Panc1 (cell line): ENCODE measurements around the gene NOX4. TPM values are rescaled to one million over a fixed set of nuclear protein-coding genes. Genes with fewer than 3 reads are reported as not detected.
"Not testable (repeated sequence)": the region's sequence is repeated elsewhere in the genome, so short reads cannot be mapped to it uniquely, and the experiment has no call there.

Experiments
- ATAC-seq: fragments of 200-7000 bp; cut with Tn5 transposase; 2 replicates; pipeline ENCODE4 v1.9.1; 2020; ENCODE audit warnings: mild to moderate bottlenecking, moderate library complexity
- BruUV-seq: library from RNA; stranded (reverse); fragments of 400-500 nt; replicated peaks from 2 replicates; lab custom pipeline; 2021; lab: Mats Ljungman, UMichigan
- CTCF ChIA-PET: fragments of 300-600 bp; sonication (Branson Sonifier 250); formaldehyde crosslinking; loops from one replicate; lab custom pipeline; 2022; ENCODE audit warnings: antibody characterized with exemption; lab: Charles Lee
- POLR2A ChIA-PET: fragments of 300-600 bp; sonication (Branson Sonifier 250); formaldehyde crosslinking; loops from one replicate; lab custom pipeline; 2022; ENCODE audit warnings: antibody characterized with exemption; lab: Charles Lee
- DNase-seq: peaks from one replicate; pipeline ENCODE4 v3.0.0-alpha.2; 2010; ENCODE audit warnings: low read depth, low spot score
- H3K27ac ChIP-seq: 2 replicates; pipeline ENCODE4 v1.5.1; 2011; ENCODE audit warnings: mild to moderate bottlenecking, low read length, inconsistent platforms
- H3K27me3 ChIP-seq: fragments of 200-500 bp; sonication (Bioruptor generic); 2 replicates; pipeline ENCODE4 v1.6.0; 2014; ENCODE audit warnings: low read length, inconsistent platforms; ENCODE audit not compliant: control insufficient read depth, insufficient read depth
- H3K36me3 ChIP-seq: fragments of 200-500 bp; sonication (Bioruptor generic); 2 replicates; pipeline ENCODE4 v1.5.1; 2014; ENCODE audit warnings: inconsistent platforms, mild to moderate bottlenecking, low read length, moderate library complexity; ENCODE audit not compliant: control insufficient read depth, insufficient read depth
- H3K4me1 ChIP-seq: 2 replicates; pipeline ENCODE4 v1.5.1; 2011; ENCODE audit warnings: inconsistent platforms, mild to moderate bottlenecking, low read length, moderate library complexity; ENCODE audit not compliant: control insufficient read depth, insufficient read depth
- H3K4me3 ChIP-seq, 2 experiments: 2 replicates each; pipeline ENCODE4 v1.5.1; 2011 to 2012; ENCODE audit warnings: low read depth in 2 of 2, low read length in 2 of 2, mild to moderate bottlenecking in 2 of 2, inconsistent platforms in 1 of 2, moderate library complexity in 1 of 2
- H3K9me3 ChIP-seq: fragments of 200-500 bp; sonication (Bioruptor generic); 2 replicates; pipeline ENCODE4 v1.5.1; 2014; ENCODE audit warnings: low read depth, mild to moderate bottlenecking, inconsistent platforms, low read length, moderate library complexity; ENCODE audit not compliant: control insufficient read depth, insufficient read depth
- POLR2AphosphoS5 ChIP-seq: IDR thresholded peaks from 2 replicates; pipeline ENCODE4 v1.6.1; 2012; ENCODE audit warnings: mild to moderate bottlenecking, low read depth, low read length, moderate library complexity
- SIN3A ChIP-seq: IDR thresholded peaks from 2 replicates; pipeline ENCODE4 v1.6.1; 2012; ENCODE audit warnings: low read depth, mild to moderate bottlenecking, low read length, moderate library complexity, borderline replicate concordance; ENCODE audit not compliant: insufficient read depth
- TCF7L2 ChIP-seq: IDR thresholded peaks from 2 replicates; pipeline ENCODE4 v1.6.1; 2011; ENCODE audit warnings: mild to moderate bottlenecking, low read depth, low read length, inconsistent platforms
- in situ Hi-C: cut with HindIII; loops from 2 replicates; pipeline ENCODE4 v1.10.0; 2016; ENCODE audit warnings: low sequenced_read_pairs, low pct_unique_long_range_greater_than_20kb
- intact Hi-C: fragments of 100-400 bp; cut with micrococcal nuclease; formaldehyde crosslinking; loops from one replicate; pipeline ENCODE4 v1.10.0; 2022; ENCODE audit not compliant: unreplicated experiment
- total RNA-seq: library from RNA; stranded (reverse); gene quantifications from one replicate; pipeline ENCODE4 v1.2.1, GENCODE V29; 2021; ENCODE audit not compliant: unreplicated experiment
- TF ChIP-seq, protein P1 (sequence below): fragments of 450-650 bp; IDR thresholded peaks from 2 replicates; pipeline ENCODE4 v1.5.1; 2017; ENCODE audit warnings: mild to moderate bottlenecking

NOX4 gene
- total RNA-seq, 1 experiment from 2014 or later: not detected

DNA sequence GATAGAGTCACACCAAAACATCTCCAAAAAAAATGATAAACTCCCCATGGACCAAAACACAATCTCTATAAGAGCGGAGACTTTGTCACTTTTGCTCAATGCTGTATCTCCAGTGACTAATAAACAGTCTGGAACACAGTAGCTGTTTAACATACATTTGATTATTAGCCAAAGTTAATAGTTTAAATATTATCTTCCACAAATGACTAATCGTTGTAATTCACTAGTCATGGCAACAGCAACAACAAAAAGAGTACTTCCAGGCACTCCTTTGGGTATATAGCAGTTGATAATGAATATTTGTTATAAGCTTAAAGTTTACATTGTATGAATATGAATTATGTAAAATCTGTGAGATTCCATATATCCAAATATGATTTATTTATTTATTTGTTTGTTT, 121.8 kb downstream of the NOX4 start:
- ATAC-seq, H3K27me3 ChIP-seq, BruUV-seq, H3K4me3 ChIP-seq, H3K9me3 ChIP-seq, H3K4me1 ChIP-seq, H3K27ac ChIP-seq, H3K36me3 ChIP-seq, intact Hi-C loops, CTCF ChIA-PET, in situ Hi-C loops, DNase-seq, POLR2A ChIA-PET: not testable (repeated sequence)

GRCh38 chr11:89364856-89365255, 126.3 kb downstream of the NOX4 start:
- H3K4me1 ChIP-seq, POLR2A ChIA-PET, DNase-seq, H3K9me3 ChIP-seq, CTCF ChIA-PET, BruUV-seq, H3K27me3 ChIP-seq, in situ Hi-C loops, ATAC-seq, intact Hi-C loops, H3K27ac ChIP-seq, H3K36me3 ChIP-seq, H3K4me3 ChIP-seq: not testable (repeated sequence)

DNA sequence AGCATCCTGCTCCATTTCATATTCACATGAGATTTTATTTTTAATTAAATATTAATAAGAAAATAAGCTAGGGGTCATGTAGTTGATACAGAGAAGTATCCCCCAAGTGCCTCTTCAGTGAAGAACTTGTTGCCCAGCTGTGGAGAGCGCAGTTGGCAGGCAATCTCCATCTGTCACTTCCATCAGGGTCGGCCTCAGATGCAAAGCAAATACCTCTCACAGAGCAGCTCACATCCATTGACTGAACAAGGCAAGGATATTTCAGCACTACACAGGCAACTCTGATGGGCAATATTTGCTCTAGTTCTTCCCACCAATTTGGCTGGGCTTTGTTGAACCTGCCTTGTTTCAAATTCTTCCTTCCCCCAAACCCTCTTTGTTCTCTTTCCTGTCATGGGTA, 129.4 kb downstream of the NOX4 start:
- intact Hi-C loops: no loop called here
- in situ Hi-C loops: no loop called here
- H3K4me1 ChIP-seq: no peaks in the 10 kb centered on the region
- H3K27ac ChIP-seq: no peak overlapping the region
- ATAC-seq: no peak
- POLR2A ChIA-PET: no interaction called here
- H3K27me3 ChIP-seq: no peaks in the 10 kb centered on the region
- no peak for TF ChIP-seq SIN3A
- TF ChIP-seq, protein P1, sequence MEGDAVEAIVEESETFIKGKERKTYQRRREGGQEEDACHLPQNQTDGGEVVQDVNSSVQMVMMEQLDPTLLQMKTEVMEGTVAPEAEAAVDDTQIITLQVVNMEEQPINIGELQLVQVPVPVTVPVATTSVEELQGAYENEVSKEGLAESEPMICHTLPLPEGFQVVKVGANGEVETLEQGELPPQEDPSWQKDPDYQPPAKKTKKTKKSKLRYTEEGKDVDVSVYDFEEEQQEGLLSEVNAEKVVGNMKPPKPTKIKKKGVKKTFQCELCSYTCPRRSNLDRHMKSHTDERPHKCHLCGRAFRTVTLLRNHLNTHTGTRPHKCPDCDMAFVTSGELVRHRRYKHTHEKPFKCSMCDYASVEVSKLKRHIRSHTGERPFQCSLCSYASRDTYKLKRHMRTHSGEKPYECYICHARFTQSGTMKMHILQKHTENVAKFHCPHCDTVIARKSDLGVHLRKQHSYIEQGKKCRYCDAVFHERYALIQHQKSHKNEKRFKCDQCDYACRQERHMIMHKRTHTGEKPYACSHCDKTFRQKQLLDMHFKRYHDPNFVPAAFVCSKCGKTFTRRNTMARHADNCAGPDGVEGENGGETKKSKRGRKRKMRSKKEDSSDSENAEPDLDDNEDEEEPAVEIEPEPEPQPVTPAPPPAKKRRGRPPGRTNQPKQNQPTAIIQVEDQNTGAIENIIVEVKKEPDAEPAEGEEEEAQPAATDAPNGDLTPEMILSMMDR: no peak
- no peaks in the 10 kb centered on the region for H3K36me3 ChIP-seq
- BruUV-seq: no TSS peak
- CTCF ChIA-PET: no interaction called here
- no peak overlapping the region for H3K4me3 ChIP-seq
- DNase-seq: no peak
- no peaks in the 10 kb centered on the region for H3K9me3 ChIP-seq

DNA sequence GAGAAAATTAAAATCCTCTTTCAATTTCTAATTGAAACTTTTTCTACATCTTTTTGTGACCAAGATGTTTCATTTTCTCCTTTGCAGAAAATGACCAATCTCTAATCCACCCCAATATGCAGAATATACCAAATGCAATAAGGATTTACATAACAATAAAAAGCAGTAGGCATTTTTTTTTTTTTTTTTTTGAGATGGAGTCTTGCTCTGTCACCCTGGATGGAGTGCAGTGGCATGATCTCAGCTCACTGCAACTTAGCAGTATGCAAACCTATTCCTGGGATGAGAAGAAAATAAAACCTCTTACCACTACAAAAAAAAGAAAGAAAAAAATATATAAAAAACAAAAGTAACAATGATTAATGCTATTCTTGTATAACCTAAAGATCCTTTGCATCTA, 132.0 kb downstream of the NOX4 start:
- H3K4me1 ChIP-seq, H3K27ac ChIP-seq, DNase-seq, BruUV-seq, H3K36me3 ChIP-seq, POLR2A ChIA-PET, CTCF ChIA-PET, H3K4me3 ChIP-seq, H3K27me3 ChIP-seq, ATAC-seq, H3K9me3 ChIP-seq, in situ Hi-C loops, intact Hi-C loops: not testable (repeated sequence)

DNA sequence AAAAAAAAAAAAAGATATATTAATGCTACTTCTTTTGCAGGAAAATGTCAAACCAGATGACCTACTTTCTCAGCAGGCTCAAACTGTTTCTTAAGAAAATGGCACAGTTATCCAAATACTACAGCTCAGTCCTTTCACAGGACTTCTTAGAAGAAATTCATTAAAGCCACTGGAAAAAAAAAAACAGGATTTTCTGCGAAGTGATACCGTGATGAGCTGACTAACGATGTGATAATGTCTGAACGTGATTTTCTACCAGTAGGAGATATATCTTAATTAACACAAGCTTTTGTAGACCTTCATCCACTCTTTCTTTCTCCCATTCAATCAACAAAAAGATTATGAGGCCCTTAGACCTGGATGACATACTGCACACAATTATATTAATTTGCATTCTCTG, 132.4 kb downstream of the NOX4 start:
- in situ Hi-C loops (no loop called here), intact Hi-C loops (no loop called here)
- CTCF ChIA-PET: no interaction called here
- TF ChIP-seq TCF7L2 (no peak), POLR2AphosphoS5 (no peak)
- no peak for ATAC-seq
- Histone ChIP-seq H3K27ac (no peak overlapping the region), H3K9me3 (no peaks in the 10 kb centered on the region), H3K4me3 (no peak overlapping the region), H3K4me1 (no peaks in the 10 kb centered on the region), H3K27me3 (no peaks in the 10 kb centered on the region), H3K36me3 (no peaks in the 10 kb centered on the region)
- BruUV-seq: no TSS peak
- POLR2A ChIA-PET: no interaction called here
- no peak for DNase-seq
